HG03378 (cell line): ENCODE measurements around the gene PTGES3L.

Source experiments
- ATAC-seq: cut with Tn5 transposase; IDR thresholded peaks from one replicate; pipeline ENCODE4 v1.9.1; 2021; ENCODE audit warnings: mild to moderate bottlenecking, moderate library complexity; ENCODE audit not compliant: unreplicated experiment

Gene PTGES3L

GRCh38 chr17:42979511-42980273 is at the start of gene PTGES3L:
PTGES3L (minus strand) TSS chr17:42980080; CDS start chr17:42980053, 27 bp downstream.
- no peak for ATAC-seq

GRCh38 chr17:43028221-43028861 is 48.5 kb upstream of the PTGES3L start:
- no peak for ATAC-seq

DNA sequence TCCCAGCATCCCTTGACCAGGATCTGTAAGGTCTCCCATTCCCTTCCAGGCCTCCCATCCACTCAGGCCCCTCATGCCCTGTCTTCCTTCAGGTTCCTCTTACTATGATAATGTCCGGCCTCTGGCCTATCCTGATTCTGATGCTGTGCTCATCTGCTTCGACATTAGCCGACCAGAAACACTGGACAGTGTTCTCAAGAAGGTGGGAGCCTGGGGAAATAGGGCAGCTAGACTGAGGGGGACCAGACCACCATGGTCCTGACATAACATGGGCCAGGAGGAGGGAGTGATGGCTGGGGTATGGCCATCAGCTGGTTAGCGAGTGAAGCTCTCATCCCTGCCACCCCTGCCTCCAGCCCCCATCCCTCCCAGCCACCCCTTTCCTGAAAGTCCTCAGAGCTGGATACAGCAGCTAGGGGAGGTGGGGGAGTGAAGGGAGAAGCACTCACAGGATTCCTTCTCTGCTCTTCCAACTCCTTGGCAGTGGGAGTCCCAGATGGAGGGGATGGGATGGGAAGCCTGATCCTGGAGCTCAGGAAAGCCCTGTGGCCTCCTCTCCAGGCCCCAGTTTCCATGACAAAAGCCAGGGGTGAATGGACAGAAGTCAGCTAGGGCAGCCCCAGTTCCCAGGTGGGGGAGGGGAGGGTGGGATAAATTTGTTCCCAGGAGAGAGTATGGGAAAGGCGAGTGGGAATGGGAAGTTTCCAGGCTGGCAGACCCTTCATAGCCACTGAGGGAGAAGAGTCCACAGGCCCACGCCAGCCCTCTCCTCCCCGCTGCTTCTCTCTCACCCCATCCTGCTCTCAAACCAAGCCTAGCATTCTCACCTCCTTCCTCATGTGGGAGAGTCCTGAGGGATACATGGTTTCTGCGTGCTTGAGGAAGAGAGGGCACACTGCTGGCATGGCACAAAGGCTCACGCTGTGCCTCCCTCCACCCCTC is 47.5 kb upstream of the PTGES3L start:
- ATAC-seq, result no peak

GRCh38 chr17:43026595-43026994 is 46.7 kb upstream of the PTGES3L start:
- ATAC-seq, result no peak

DNA sequence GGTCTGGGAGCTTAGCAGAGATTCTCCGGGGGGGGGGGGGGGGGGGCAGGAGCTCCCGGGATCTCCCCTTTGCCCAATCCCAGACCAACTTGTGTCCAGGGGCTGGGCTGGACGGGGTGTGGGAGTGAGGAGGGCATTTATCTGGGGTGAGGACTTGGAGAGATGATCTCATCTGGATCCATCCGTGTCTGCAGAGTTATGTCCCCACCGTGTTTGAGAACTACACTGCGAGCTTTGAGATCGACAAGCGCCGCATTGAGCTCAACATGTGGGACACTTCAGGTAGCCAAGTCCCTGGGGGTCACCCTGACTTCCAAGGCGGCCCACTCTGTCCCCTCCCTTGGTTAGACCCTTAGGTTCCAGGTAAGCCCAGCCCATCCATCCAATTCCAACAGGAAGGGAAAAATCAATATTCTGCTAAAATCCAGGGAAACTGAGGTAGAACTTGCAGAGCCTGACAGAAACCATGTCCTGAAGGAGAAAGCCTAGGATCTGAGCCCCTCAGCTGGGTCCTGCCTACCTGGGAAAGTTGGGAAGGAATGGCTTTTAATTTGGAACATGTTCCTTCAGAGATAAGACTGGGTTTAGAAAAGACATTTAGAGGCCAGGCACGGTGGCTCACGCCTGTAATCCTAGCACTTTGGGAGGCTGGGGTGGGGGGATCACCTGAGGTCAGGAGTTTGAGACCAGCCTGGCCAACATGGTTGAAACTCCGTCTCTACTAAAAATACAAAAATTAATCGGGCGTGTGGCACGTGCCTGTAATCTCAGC is 46.1 kb upstream of the PTGES3L start:
- ATAC-seq, result no peak

GRCh38 chr17:43025290-43025657 is 45.4 kb upstream of the PTGES3L start:
- no peak for ATAC-seq

GRCh38 chr17:43024407-43025289 is 44.8 kb upstream of the PTGES3L start, which contains the start of gene RND2:
RND2 (plus strand) TSS chr17:43025231; CDS start chr17:43025348, 117 bp downstream.
- no peak for ATAC-seq

DNA sequence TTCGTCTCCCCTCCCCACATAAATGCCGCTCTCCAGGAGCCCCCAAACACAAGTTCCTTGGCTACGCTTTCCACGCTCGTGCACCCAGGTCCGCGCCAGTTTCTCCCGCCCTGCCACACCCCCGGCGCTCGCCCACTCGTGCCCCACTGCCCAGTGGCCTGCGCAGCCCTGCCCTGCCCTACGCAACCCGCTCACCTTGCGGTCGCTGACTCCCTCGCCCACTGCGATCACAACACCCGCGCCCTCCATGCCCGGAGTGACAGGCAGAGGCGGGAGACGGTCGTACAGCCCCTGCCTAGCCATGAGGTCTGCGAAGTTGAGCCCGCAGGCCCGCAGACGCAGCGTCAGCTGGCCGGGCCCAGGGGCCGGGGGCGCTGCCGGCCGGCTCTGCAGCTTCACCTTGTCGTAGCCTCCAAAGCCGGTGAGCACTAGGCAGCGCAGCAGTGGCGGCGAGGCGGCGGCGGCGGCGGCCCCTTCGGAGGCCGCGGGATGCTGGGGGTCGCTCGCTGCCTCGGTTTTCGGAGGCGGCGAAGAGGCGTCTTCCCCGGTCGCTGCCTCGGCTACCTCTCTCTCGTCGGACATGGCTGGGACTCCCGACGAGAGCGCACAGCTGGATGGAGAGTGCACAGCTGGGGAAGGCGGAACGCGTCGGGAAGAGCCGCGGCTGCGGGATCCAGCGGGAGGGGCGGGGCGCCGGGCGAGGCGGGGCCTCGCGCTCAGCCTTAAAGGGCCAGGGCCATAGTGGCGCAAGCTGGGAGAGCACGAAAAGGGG is 42.0 kb upstream of the PTGES3L start, which contains the start of gene VAT1:
VAT1 (minus strand) TSS at position 645 of the 772 bp plus-strand sequence; CDS start at position 582, 63 bp downstream.
- no peak for ATAC-seq

DNA sequence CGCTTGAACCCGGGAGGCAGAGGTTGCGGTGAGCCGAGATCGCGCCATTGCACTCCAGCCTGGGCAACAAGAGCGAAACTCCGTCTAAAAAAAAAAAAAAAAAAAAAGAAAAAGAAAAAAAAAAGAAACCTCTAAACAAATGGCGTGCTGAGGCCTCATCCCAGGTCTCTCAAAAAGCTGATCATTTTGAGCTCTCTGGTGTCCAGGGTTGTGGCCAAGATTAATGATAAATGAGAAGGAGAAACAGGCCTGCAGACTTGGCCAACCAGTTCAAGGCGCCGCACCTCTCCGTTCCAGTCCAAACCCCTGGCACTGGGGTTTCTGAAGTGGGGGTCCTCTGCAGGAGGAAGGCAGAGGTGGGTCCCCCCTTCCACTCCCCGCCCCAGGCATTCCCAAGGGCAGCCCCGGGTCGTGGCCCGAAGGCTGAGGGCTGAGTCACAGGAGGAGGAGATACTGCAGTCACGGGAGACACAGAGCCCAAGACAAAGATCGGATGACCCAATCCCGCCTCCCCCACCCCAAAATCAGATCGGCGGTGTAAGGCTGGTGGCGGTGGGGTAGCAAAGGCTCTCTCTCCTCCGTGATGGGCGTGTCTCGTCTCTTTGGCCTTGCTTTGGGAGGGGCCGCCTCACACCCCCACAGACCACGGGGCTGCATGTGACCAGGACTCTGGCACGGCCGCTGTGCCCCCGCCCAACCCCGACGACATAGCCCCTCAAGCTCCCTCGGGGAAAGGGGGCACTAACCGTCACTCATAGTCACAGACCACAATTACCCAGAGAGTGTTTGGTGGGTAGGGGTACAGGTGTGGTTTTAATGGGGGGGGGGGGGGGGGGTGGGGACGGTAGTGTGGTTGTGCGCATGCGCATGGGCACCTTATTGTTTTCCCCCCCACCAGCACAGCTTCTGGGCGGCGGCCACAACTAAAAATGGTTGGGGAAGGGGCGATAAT is 41.2 kb upstream of the PTGES3L start:
- no peak for ATAC-seq

- ATAC-seq, result no peak
These were observed 40.2 kb upstream of the PTGES3L start for GRCh38 chr17:43020030-43020621.

DNA sequence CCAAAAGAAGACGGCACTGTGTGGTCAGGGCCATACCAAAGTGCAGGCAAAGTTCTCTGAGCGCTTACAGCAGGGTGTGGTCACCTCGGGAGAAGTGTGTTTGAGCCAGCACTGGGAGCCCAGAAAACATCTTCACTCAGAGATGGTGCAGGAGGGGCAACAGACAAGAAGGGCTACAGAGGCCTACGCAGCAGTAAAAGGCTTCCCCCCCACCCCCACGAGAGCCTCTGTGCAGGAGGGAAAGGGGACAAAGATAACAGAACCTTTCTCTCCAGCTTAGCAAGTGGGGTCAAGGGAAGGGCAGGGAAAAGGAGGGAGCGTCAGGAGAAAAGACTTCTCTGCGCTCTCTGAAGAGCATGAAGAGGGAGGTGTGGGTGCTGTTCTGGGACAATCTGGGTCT is 39.5 kb upstream of the PTGES3L start:
- no peak for ATAC-seq

- ATAC-seq, result no peak
These were observed 39.1 kb upstream of the PTGES3L start for GRCh38 chr17:43018932-43019331.

GRCh38 chr17:43018008-43018853 is 38.4 kb upstream of the PTGES3L start:
- ATAC-seq, result no peak

DNA sequence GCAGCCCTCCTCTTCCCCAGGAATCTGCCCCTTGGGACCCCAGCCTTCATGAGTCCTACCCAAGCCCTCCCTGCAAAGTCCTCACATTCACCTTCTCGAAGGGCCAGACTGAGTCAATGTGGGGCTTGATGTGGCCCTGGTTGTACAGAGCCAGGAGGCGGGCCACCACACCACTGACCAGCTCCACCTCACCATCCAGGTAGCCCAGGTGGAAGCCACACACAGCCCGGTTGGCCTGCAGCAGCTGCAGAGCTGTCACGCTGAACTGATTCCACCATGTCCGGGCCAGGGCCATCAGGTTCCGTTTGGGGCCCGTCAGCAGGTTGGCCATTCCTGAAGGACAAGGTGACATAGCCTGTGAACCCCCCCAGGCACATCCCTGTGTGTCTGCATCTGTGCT is 36.3 kb upstream of the PTGES3L start:
- no peak for ATAC-seq

DNA sequence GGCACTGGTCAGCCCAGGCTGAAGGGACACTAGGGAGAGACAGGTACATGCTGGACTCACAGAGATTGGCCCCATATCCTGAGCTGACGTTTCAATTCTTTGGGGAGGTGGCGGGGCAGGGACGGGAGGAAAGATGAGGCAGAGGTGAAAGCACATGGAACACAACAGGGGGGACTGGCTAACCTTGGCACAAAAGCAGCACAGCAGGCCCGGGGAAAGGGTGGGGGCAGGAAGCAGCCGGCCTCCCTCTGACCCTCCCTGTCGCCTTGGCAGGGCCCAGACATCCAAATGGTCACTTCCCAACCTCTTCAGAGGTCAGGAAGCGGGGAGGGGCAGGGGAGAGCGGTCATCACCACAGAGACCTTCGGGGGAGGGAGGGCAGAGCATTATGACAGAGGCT is 35.7 kb upstream of the PTGES3L start:
- ATAC-seq, result no peak
